ENCODE results near the gene SBK2. TPM values are rescaled to one million over a fixed set of nuclear protein-coding genes. Genes with fewer than 3 reads are reported as not detected.

Gene SBK2
- total RNA-seq, 1 experiment from 2014 or later = 5.2 TPM

DNA sequence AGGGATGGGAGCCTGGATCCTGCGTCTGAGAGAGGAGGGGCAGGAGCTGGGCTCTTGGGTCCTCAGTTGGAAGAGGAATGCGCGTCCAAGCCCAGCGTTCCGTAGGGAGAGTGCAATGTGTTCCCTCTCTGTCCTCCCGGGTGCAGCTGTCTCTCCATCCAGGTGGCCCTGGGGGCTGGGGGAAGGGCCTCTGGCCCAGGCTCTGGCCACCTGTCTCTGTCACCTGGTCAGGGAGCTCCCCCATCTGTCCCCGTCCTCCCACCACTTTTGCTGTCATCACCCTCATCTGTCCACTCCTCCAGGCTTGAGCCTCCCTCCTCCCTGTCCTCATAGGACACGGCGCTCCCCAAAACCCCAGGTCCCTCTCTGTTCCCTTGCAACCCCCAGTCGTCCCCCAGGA is 3.7 kb upstream of the SBK2 start:
- ChIA-PET POLR2A (interaction anchor here (2.7 kb wide), 1 partner anchor 9 kb away, joined by 9 read pairs; no protein-coding TSS in a partner anchor), CTCF (interaction anchor here (0.9 to 1.3 kb wide), 2 partner anchors 37 to 65 kb away, joined by 3 read pairs; partner anchors contain the start of gene ZNF865)

More for the DNA sequence above, 3.7 kb upstream of the SBK2 start:
- no peak for DNase-seq (ENCODE audit: low spot score)
- Mint-ChIP-seq H3K4me3 (no peak overlapping the region), H3K27me3 (ENCODE audit: low read depth) (peaks cover 7% of the 10 kb centered on the region), H3K9me3 (peaks cover 14% of the 10 kb centered on the region), H3K27ac (no peak overlapping the region), H3K36me3 (no peaks in the 10 kb centered on the region), H3K4me1 (peaks cover 15% of the 10 kb centered on the region)
- TF ChIP-seq SP1 (CRISPR knock-in tag; conservative IDR thresholded peaks at IDR 0.05) (no peak), EMX1 (CRISPR knock-in tag; IDR thresholded peaks at IDR 0.05) (no peak), USF1 (CRISPR knock-in tag; IDR thresholded peaks at IDR 0.05) (no peak), CTCF (IDR thresholded peaks at IDR 0.05) (no peak), PRDM15 (CRISPR knock-in tag; IDR thresholded peaks at IDR 0.05) (no peak), CREM (CRISPR knock-in tag; IDR thresholded peaks at IDR 0.05) (no peak), NFYB (CRISPR knock-in tag; conservative IDR thresholded peaks at IDR 0.05; ENCODE audit: low read depth) (no peak), TEAD1 (CRISPR knock-in tag; IDR thresholded peaks at IDR 0.05) (no peak), FOXJ3 (CRISPR knock-in tag; IDR thresholded peaks at IDR 0.05; ENCODE audit: borderline replicate concordance) (no peak), E2F1 (CRISPR knock-in tag; IDR thresholded peaks at IDR 0.05) (no peak), NR1H2 (CRISPR knock-in tag; IDR thresholded peaks at IDR 0.05) (no peak), GTF2I (CRISPR knock-in tag; conservative IDR thresholded peaks at IDR 0.05) (no peak), ZNF423 (CRISPR knock-in tag; IDR thresholded peaks at IDR 0.05) (no peak)
- TF ChIP-seq, protein P1, sequence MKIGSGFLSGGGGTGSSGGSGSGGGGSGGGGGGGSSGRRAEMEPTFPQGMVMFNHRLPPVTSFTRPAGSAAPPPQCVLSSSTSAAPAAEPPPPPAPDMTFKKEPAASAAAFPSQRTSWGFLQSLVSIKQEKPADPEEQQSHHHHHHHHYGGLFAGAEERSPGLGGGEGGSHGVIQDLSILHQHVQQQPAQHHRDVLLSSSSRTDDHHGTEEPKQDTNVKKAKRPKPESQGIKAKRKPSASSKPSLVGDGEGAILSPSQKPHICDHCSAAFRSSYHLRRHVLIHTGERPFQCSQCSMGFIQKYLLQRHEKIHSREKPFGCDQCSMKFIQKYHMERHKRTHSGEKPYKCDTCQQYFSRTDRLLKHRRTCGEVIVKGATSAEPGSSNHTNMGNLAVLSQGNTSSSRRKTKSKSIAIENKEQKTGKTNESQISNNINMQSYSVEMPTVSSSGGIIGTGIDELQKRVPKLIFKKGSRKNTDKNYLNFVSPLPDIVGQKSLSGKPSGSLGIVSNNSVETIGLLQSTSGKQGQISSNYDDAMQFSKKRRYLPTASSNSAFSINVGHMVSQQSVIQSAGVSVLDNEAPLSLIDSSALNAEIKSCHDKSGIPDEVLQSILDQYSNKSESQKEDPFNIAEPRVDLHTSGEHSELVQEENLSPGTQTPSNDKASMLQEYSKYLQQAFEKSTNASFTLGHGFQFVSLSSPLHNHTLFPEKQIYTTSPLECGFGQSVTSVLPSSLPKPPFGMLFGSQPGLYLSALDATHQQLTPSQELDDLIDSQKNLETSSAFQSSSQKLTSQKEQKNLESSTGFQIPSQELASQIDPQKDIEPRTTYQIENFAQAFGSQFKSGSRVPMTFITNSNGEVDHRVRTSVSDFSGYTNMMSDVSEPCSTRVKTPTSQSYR (CRISPR knock-in tag; IDR thresholded peaks at IDR 0.05) = no peak
- TF ChIP-seq, protein P2, sequence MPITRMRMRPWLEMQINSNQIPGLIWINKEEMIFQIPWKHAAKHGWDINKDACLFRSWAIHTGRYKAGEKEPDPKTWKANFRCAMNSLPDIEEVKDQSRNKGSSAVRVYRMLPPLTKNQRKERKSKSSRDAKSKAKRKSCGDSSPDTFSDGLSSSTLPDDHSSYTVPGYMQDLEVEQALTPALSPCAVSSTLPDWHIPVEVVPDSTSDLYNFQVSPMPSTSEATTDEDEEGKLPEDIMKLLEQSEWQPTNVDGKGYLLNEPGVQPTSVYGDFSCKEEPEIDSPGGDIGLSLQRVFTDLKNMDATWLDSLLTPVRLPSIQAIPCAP (CRISPR knock-in tag; IDR thresholded peaks at IDR 0.05) = no peak
- TF ChIP-seq, protein P3, sequence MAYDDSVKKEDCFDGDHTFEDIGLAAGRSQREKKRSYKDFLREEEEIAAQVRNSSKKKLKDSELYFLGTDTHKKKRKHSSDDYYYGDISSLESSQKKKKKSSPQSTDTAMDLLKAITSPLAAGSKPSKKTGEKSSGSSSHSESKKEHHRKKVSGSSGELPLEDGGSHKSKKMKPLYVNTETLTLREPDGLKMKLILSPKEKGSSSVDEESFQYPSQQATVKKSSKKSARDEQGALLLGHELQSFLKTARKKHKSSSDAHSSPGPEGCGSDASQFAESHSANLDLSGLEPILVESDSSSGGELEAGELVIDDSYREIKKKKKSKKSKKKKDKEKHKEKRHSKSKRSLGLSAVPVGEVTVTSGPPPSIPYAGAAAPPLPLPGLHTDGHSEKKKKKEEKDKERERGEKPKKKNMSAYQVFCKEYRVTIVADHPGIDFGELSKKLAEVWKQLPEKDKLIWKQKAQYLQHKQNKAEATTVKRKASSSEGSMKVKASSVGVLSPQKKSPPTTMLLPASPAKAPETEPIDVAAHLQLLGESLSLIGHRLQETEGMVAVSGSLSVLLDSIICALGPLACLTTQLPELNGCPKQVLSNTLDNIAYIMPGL (CRISPR knock-in tag; IDR thresholded peaks at IDR 0.05) = no peak
- no peak for ATAC-seq
